GM21381 (cell line): ENCODE measurements around the gene HORMAD2.

ENCODE experiments used
- ATAC-seq: cut with Tn5 transposase; IDR thresholded peaks from one replicate; pipeline ENCODE4 v1.9.1; 2021; ENCODE audit warnings: mild to moderate bottlenecking, moderate library complexity; ENCODE audit not compliant: unreplicated experiment

Gene HORMAD2

DNA sequence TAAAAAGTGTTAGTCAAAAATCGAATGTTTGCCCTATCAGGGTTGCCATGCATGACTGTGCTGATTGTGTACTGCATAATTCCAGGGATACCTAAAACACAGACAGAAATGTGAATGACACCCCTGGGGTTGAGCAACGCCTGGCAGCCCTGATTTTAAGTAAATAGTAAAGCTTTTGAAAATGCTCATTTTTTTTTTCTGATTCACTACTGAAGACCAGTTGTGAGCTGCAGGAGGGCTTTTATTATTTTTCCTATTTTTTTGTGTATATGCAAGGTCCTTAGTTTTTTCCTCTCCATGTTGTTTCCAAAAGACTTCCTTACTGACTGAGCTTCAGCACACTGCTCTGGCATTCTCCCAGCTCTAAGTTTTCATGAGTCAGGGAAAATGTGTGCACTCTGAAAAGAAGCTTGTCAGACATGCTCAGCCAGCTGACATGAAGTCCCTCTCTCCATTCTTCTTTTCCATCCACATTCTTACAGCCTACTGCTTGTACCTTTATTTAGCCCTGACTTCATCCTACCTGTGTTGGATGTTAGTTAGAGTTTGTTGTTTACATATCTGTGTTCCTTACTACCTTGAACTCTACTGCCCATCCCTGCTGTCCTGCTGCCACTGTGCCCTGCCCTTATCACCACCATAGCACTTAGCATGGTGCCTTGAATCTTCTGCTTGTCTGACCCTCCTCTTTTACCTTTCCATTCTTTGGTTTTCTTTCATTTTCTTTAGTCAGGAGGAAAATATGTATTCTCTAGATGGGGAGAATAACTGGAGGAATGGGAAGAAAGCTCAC lies 79.5 kb downstream of the HORMAD2 start:
- no peak for ATAC-seq

DNA sequence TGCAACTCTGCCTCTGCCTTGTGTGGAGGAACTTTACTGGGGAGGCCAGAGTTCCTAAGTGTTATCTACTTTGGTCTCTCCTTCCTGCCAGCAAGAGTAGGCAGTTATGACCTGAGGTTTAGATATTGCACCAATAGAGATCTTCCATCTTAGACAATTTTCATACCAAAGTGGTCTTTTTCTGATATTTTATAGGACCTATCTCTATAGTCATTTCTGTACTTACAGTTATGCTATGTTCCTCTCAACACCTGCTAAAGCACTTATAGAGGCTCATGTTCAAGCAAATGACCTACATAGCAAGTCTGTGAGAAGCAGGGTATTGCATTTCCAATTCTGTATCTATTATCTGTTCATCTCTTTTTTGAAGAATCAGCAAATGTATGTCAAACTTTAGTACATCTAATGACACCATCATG lies 80.8 kb downstream of the HORMAD2 start:
- no peak for ATAC-seq

DNA sequence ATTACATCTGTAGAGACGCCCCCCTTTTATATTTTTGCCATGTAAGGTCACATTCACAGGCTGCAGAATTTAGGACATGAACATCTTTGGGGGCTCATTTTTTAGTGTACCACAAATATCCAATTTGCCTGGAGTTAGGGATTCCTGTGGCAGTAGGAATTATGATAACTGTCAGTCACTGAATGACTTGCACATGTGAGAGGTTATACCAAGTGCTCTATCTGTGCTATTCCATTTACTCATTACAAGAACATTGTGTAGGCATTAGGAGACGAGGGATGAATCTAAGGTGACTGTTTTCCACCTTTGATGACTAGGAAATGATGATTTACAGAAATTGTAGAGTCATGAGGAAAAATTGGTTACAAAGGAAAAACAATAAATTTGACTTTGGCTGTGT lies 87.0 kb downstream of the HORMAD2 start:
- no peak for ATAC-seq

DNA sequence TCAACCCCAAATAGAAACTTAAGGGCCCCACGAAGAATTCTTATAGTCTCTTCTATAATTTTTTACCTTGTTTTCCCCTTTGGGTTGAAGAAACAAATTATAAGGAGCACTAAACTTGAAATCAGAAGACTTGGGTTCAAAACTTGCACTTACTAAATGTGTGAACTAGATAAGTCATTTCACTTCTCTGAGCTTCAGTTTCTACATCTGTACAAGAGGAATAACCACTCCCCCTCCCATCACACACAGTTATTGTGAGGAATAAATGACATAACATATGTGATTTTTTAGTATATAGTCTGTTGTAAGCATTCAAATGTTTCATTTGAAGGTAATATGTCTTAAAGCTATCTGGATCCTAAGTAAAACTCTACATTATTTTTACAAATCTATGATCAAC lies 87.5 kb downstream of the HORMAD2 start:
- no peak for ATAC-seq

DNA sequence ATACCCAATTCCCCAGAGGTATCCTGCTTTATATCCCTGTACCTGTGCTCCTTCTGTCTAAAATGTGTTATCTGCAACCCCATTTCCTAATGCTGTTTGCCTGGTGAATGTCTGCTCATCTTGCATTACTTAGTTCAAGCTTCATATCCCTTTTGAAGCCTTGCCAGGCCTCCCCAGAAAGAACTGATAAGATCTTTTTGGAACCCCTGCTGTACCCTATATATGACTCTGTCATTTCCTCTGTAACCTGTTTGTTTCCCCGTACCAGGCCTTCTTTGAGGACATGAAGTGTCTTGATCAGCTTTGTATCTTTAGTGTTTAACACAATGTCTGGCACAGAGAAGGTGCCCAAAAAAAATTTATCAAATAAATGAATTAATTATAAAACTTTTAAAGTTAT lies 88.7 kb downstream of the HORMAD2 start:
- no peak for ATAC-seq

DNA sequence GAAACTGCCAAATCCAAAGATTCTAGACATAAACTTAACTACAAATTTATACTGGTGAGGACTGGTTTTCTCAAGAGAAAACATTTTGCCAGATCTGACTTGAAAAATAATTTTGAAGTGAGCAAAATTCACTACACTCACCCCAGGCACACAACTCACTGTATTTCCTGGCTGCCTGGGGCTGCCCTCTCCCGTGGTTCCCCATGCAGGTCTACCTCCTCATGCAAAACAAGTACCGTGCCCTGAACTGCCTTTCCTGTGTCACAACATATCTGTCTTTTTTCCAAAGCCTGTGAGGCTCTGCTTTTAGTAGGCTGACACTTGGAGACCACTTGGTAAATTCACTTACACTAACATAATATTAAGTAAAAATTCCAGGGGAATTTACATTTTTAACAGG lies 89.9 kb downstream of the HORMAD2 start:
- ATAC-seq = no peak

DNA sequence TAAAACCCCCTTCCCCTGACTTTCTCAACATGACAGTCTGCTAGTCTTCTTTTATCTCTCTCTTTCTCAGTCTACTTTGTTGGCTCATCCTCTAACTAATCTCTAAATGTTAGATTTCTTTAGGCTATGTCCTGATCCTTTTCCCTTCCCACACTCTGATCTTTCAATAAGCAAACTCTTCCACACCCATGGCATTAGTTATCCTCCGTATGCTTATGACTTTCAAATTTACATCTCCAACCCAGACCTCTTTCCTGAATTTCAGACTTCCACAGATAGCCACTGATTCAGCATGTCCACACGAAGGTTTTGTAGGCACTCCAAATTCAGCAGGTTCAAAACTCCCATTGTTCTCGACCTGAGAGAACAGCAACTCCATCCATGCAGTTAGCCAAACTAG lies 90.7 kb downstream of the HORMAD2 start:
- ATAC-seq = no peak

DNA sequence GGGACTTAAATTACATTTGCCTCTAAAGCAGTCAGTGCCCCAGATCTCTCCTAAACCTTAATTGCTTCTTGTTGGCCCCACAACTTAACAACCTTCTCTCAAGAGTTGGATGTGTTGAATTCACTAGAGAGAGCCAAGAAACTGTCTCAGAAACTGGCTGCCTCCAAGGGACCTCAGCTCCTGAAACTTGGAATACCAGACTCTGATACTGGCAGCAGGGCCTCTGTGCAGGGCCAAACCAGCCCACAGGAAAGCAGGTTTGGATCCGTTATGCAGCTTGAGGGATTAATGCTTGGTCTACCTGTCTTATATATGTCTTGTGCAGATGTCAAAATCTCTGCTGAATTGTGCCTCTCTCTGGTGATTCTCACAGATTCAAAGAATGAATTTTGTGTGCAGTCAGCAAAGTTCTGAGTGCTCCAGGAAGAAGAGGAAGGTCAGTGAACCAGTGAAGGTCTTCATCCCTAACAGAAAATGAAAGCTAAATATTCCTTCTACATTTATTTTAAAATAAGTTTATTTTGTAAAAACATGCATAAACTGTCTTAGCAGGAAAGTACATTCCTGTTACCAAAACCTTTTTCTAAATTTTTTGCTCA lies 95.5 kb downstream of the HORMAD2 start:
- no peak for ATAC-seq

DNA sequence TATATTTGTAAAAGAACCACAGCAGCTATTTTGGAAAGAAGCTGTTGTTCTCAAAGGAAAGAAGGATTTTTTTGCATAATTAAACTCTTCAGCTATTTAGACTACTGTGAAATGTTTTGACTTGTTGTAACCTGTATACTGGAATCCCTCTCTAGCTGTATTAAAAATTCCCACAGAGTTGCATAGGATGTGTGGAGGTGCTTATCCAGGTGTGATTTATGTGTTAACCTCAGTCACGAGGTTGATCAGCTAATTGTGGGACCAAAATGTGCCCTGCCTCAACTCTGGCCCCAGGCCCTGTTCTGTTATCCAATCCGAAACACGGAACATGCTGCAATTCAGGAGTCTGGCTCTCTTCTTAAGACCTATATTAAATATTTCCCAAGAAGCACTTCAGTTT lies 96.2 kb downstream of the HORMAD2 start:
- ATAC-seq = no peak

DNA sequence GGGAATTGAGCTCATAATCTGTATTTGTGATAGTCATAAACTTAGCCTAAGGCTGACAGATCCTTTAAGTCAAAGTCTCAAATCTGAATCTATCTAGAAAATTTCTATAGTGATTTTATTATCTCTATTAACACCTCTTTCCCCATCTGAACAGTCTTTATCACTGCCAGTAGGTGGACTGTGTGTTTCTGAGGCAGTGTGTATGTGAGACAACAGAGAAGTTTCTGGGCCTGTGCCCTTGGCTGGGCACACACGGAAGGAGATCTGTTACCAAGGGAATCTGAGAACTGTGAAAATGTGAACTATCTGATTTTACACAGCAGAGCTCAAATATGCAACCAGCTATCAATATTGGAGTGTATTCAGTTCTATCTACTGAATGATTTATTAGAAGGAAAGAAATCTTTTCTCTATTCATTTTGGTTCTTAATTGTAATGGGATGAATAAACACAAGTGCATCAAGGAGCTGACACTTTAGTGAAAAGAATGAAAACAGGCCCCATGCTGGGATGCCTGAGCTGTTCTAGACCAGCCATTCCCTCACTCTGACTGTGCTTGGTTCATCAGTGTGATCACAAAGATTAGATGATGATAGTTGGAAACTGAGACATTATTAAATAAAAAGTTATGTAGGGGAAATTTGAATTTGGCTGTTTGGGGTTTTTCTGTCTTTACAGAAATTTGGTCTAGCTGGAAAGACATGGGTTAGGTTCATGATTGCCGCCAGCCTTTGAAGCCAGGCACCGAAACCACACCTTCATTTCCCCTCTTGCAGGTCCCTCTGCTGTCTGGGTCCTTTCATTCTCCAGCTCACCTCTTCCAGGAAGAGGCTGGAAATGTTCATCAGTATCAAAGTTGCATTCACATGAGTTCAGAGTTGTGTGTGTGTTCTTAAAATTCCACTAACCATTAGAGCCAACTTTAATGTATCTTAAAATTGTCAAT lies 98.2 kb downstream of the HORMAD2 start:
- ATAC-seq = no peak

DNA sequence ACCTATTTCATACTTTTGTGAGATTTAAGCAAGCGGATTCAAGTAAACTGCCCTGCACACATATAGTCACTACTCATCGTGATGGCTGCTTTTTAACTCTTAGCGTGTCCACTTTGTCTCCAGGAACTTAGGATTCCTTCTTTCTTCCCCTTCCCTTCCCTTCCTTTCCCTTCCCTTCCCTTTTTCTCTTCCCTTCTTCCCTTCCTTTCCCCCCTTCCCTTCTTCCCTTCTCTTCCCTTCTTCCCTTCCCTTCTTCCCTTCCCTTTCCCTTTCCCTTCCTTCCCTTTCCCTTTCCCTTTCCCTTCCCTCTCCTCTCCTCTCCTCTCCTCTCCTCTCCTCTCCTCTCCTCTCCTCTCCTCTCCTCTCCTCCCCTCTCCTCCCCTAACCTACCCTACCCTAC lies 100.4 kb downstream of the HORMAD2 start:
- no peak for ATAC-seq

DNA sequence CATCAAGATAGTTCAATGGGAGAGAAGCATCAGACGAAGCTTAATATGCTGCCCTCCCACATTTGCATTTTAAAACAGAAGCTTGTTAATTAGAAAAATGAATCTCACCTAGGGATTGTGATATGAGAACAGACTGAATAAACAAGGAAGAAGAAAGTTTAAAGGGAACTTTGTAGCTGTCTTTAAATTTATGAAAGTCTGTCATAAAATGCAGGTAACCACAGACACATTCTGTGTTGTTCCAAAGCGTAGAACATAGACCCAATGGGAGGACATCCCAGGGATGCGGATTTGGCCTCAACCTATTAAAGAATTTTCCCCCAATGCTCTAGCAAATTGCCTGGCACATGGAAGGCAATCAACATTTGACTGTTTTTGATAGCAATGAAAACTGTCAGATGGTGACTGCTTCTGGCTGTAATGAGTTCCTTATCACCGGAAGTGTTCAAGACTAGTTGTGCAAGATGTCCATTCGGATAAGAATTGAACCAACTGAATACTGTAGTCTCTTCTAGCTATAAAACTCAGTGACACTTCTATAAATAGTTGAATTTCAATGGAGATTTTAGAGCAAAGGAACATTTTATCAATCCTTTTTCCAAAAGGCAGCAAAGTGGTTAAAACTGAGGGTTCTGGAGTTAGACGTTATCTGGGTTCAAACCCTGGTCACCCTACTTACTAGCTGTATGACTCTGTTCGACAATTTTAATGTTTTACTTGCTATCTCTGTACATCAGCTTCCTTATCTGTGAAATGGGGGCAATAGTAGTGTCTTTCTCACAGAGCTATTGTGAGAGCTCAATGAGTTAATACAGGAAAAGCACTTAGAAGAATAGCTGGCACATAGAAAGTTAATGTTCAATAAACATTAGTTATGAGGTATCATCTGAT lies 101.4 kb downstream of the HORMAD2 start:
- ATAC-seq = no peak

DNA sequence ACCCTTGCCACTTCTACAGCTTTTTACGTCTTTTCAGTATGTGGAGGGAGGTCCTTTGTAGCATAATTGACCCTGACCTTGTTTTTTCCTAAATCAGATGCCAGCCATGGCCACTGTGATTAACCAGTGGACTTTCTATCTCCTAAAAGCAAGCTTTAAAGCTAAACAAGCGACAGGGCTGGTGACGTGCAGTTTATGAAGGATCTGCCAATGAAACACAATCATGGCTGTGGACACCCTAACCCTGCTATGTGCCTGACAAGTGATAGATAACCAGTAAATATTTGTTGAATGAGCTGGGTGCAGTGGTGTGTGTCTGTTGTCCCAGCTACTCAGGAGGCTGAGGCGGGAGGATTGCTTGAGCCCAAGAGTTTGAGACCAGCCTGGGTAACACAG lies 102.1 kb downstream of the HORMAD2 start:
- no peak for ATAC-seq

DNA sequence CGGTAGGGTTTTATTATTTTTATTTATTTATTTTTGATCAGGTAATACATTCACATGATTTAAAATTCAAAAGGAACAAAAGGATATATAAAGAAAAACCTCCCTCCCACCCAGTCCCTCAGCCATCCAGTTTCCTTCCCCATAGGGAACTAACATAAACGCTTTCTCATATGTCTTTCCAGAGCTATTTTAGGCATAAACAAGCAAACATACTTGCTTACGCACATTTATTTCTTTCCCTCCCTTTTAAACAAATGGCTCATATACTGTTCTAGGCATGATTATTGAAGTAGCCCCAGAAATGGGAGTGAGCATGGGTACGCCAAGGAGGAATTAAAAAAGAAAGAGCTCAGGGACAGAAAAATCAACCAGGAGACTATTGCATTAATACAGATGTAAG lies 102.6 kb downstream of the HORMAD2 start:
- ATAC-seq = no peak

DNA sequence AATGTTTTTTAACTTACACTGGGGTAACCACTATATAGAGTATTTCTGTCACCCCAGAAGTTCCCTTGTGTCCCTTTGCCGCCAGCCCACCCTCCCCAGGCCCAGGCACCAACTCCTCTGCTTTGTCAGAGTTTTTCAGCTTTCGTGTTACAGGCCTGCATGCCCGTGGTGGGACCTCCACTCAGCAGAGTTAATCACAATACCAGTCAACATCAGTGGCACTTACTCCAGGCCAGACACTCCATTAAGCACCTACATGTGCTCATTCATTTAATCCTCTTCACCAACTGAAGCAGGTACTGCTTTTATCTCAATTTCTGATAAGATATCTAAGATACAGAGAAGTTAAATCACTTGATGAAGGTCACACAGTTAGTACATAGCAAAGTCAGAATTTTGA lies 103.0 kb downstream of the HORMAD2 start:
- ATAC-seq = no peak

DNA sequence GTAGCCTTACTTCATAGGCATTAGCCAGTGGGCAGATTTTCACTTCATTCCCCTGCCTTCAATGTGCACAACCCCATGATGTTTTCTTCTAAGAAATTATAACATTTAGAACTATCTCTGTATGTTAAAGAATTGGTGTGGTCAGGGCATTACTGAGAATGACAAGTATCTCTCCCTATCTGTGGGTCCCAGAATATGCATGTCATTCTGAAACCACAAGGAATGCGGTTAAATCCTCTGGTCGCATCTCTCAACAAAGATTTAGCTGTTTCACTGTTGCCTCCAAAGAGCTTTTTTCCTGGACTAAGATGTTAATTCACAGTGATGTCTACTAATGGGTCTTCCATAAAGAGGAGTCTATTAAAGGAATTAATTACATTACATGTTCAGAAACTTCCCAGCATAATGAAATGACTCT lies 103.6 kb downstream of the HORMAD2 start:
- no peak for ATAC-seq

DNA sequence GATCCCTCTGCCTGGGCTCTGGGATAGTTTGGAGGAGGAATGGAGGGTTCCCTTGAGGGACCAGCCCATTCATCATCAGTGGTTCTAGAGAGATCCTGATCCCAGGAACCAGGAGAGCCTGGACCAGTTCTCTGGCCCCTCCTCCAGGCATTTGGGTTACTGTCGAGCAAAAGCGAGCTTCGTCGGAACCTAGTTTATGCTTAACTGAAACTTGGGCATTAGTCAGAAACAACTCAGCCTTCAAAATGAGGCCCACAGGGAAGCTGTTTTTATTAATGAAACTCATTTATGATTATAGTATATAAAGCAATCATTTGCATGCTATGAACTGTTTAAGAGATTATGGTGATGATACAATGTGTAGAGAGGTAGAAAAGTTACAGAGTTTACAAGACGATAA lies 104.9 kb downstream of the HORMAD2 start:
- no peak for ATAC-seq

DNA sequence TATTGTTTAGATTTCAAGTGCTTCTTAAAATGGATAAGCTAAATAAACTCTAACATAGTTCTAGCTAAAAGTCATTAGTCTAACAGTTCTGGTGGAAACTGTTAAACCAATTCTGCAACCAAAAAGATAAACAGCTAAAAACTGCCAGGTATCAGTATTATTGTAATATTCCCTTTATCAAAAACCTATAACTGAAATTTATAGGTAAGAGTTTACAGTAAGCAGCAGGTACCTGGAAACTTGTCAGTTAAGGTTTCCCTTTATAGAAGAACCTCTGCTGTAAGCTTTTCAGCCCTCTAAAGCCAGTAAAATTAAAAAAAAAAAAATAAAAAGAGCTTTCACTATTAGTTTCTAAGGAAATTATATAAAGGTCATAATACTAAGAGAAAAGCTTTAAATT lies 105.3 kb downstream of the HORMAD2 start:
- ATAC-seq = no peak

DNA sequence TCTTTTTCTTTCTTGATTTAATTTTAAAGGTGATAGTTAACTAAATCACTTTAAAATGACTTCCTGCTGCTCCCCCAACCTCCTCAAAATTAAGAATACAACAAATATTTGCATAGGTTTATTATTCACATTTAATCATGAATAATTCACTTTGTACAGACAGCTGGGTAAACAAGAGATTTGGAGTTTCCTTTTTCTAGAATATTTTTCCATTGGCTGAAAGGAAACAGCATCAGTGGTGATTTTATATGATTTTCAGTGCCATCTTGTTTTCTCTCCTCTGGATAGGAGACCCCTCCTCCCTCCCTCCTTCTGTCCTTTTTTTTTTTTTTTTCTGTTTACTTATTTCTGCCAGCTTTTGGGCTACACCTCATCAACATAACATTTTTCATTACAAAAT lies 105.8 kb downstream of the HORMAD2 start:
- no peak for ATAC-seq

DNA sequence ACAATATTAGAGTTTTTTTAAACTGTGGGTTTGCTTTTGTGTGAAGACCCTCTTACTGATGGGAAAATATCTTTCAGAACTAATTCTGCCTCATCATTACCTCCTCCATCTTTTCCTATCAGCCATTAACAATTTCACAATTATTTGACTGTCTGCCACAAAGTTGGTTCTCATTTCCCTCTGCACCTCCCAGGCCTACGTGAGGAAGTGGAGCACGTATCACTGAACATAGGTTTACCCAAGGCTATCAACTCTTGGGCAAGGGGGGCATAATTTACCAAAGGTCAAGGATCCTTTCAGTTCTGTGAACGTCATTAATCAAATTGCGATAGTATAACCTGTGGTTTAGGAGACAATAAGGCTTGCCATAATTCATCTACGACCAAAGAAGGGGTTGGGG lies 106.2 kb downstream of the HORMAD2 start:
- ATAC-seq = no peak

DNA sequence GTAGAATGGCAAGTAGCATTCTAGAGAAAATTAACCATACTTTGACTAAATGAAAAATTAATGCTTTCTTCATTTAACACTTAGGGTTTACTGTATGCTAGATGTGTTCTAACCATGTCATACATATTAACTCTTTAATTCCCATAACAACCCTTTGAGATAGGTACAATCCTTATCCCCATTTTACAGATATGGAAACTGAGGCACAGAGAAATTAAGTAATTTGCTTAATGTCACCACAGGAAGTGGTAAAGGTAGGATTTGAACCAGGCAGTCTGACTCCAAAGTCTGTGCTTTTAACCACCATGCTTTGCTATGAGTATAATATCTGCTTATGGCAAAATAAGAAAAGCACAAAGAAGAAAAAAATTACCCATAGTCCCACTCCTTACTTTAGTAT lies 106.8 kb downstream of the HORMAD2 start:
- no peak for ATAC-seq
